SHP77 treated with DMSO at 0.1 percent for 48 hours (cell line): ENCODE data around the gene OR4D11.
"Not testable (repeated sequence)": the region's sequence is repeated elsewhere in the genome, so short reads cannot be mapped to it uniquely, and the experiment has no call there.

ENCODE experiments used
- DNase-seq: peaks from one replicate; lab custom pipeline; 2025; lab: John Stamatoyannopoulos, UW

Gene OR4D11

GRCh38 chr11:59503276-59503675 lies at the start of gene OR4D11:
Gene OR4D11, plus strand, starts transcription at chr11:59503576. Its CDS starts 0 bp downstream, at chr11:59503576.
- DNase-seq: no peak

- DNase-seq: no peak
These were observed 46.7 kb upstream of the OR4D11 start, which contains the start of gene OR4D6 for GRCh38 chr11:59456661-59457060. Gene OR4D6, plus strand, starts transcription at chr11:59456961. Its CDS starts 0 bp downstream, at chr11:59456961.

- DNase-seq: no peak
These were observed 43.5 kb upstream of the OR4D11 start for GRCh38 chr11:59459916-59460315.

DNA sequence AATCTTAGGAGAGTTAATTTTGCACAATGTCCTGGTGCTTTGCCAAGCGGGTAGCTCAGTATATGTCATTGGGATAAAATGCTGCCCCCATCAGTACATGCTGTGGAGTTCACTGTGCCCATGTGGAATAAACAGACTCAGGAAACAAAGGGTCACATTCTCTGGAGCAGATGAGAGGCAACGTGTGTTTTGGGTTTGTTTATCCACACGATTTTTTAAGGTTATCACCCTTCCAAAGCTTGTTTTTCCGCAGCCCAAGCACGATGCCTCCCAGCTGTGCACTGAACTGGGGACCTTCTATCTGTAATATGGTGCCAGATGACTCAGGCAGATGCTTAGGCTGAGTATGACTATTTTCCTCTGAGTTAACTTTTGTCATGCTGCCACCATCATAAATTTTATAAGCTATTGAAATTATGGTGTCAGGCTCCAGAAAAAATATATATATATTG lies 40.2 kb upstream of the OR4D11 start:
- DNase-seq: no peak

DNA sequence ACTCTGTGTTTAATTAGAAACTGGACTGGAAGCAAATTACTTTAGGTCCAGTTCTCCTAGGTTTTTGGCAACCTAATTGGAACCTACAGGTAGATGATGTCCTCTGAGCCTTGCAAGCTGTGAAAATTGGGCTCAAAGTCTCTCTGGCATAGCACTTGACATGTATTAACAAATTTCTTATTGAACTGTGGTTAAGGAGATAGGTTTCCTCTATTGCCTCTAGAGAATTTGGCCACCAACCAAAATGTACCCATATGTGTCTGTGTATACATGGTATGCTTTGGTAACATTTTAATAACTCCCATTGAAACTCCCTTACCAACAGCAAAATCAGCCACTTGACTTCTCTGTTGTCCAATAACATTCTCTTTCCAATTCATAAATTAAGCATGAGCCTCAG lies 30.4 kb upstream of the OR4D11 start, which contains the start of gene OR4D10:
Gene OR4D10 (plus strand): TSS at position 301 of the 400 bp plus-strand sequence. CDS start 4,115 bp downstream, outside the sequence.
- DNase-seq: no peak

DNA sequence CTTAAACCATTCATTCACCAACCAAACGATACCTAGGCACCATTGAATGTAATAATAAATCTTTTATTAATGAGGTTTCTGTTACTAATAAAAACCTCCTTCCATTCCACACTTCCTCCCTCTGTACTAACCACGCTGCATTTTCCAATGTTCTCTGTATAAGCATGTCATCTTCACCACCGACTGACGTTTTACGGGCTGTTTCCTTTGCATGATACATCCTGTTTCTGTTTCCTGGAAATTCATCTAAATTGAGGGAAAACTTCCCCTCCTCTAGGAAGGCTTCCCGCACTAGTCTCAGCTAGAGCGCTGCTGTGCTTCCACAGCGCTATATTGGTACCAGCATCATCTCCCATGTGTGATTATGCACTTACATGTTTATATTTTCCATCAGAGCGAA lies 28.2 kb upstream of the OR4D11 start:
- DNase-seq: no peak

DNA sequence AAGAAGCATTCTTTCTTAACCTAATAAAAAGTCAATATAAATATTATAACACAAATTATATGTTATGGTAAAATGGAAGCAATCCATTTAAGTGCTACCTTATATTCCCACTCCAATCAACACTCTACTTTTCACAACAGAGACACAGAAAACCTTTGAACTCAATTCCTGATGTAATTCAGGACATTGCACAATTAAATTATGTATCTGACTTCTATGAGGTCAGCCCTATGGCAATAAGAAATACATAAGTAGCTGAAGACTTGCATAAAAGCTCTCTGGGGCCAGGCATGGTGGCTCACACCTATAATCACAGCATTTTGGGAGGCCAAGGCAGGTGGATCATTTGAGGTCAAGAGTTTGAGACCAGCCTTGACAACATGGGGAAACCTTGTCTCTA lies 23.5 kb upstream of the OR4D11 start:
- no peak for DNase-seq

DNA sequence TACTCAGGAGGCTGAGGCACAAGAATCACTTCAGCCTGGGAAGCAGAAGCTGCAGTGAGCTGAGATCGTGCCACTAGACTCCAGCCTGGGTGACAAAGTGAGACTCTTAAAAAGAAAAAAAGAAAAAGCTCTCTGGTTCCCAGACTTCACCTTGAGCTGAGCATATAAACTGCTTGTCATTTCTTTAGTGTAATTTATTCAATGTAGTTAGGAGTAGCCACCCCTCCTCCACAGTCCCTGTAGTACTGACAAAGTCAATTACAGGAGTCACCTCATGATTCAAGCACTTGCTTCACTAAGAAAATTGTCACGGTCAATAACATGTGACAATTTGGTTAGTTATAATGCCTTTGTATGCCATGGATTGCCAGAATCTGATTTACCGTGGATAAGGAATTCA lies 23.0 kb upstream of the OR4D11 start:
- no peak for DNase-seq

DNA sequence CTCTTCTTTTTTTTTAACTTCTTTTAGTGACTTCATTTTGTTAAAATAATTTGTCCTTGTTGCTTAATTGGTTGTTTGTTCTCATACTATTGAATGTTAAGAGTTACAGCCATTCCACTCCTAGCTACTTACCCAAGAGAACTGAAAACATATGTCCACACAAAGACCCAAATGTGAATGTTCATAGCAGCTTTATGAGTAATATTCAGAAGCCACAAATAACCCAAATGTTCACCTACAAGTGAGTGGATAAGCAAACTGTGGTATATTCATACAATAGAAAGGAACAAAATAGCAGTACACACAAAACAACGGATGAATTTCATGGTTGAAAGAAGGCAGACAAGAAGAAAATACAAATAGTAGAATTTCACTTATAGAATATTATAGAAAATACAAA lies 1.4 kb upstream of the OR4D11 start:
- no peak for DNase-seq

- no peak for DNase-seq
These were observed 7.7 kb downstream of the OR4D11 start, which contains the start of gene OR4D9 for GRCh38 chr11:59510941-59511589. Gene OR4D9, plus strand, starts transcription at chr11:59511539. Its CDS starts 3,374 bp downstream, at chr11:59514913.

GRCh38 chr11:59511675-59512074 lies 8.3 kb downstream of the OR4D11 start:
- no peak for DNase-seq

GRCh38 chr11:59520139-59520538 lies 16.8 kb downstream of the OR4D11 start:
- not testable (repeated sequence) for DNase-seq

GRCh38 chr11:59520741-59521140 lies 17.4 kb downstream of the OR4D11 start:
- no peak for DNase-seq

DNA sequence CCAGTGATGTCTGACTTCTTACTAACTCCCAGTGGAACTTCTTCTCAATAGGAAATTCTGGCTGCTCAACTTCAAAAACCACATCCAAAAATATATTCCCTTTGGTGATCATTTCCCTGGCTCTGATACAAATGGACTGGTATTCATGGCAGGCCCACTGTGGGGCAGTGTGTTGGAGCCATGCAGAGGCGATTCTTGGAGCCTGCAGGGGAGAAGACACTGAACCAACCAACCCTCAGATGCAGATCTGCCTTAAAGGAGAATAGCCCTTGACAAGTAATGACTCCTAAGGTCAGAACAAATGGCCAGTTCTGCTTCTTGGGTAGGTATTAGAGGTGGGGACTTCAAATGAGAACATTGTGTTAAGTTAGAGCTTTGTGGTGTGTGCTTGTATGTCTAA lies 20.2 kb downstream of the OR4D11 start:
- DNase-seq: no peak

DNA sequence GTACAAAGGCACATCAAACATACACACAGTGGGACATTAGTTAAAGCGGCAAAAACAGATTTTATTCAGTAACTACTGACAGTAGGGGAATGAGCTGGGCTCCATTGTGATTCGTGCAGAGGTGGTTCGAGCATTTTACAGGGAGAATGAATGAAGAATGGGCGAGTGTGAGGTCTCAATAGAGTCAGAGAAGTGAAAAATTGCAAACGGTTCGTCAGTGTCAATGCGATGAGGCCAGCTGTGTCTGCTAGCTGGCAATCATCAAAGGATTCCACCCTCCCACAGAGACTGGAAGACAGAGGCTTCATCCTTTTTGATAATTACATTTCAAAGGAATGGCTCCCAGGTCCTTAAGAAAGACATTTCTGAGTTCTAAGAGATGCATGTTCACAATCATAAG lies 25.3 kb downstream of the OR4D11 start:
- no peak for DNase-seq

DNA sequence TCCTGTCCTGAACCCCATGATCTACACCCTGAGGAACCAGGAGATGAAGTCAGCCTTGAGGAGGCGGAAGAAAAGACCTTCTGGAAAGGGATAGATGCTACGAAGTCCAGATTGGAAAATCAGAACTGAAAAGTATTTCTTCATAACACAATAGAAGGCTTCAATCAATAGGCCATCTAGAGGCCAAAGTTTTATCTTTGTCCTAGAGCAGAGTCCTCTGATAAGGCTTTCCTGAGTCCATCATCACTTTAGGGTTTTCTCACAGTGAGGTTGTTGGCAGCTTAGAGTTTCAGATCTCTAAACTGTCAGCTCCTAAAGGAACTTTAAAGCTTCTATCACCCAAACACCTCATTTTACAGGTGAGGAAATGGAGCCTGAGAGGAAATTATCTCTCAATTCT lies 29.2 kb downstream of the OR4D11 start:
- DNase-seq: no peak

- no peak for DNase-seq
These were observed 31.3 kb downstream of the OR4D11 start for GRCh38 chr11:59534676-59535075.

- no peak for DNase-seq
These were observed 38.9 kb downstream of the OR4D11 start for GRCh38 chr11:59542142-59542810.

DNA sequence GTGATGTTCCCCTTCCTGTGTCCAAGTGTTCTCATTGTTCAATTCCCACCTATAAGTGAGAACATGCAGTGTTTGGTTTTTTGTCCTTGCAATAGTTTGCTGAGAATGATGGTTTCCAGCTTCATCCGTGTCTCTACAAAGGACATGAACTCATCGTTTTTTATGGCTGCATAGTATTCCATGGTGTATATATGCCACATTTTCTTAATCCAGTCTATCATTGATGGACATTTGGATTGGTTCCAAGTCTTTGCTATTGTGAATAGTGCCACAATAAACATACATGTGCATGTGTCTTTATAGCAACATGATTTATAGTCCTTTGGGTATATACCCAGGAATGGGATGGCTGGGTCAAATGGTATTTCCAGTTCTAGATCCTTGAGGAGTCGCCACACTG lies 40.3 kb downstream of the OR4D11 start:
- DNase-seq: not testable (repeated sequence)

- DNase-seq: no peak
These were observed 41.4 kb downstream of the OR4D11 start for GRCh38 chr11:59544869-59545178.

DNA sequence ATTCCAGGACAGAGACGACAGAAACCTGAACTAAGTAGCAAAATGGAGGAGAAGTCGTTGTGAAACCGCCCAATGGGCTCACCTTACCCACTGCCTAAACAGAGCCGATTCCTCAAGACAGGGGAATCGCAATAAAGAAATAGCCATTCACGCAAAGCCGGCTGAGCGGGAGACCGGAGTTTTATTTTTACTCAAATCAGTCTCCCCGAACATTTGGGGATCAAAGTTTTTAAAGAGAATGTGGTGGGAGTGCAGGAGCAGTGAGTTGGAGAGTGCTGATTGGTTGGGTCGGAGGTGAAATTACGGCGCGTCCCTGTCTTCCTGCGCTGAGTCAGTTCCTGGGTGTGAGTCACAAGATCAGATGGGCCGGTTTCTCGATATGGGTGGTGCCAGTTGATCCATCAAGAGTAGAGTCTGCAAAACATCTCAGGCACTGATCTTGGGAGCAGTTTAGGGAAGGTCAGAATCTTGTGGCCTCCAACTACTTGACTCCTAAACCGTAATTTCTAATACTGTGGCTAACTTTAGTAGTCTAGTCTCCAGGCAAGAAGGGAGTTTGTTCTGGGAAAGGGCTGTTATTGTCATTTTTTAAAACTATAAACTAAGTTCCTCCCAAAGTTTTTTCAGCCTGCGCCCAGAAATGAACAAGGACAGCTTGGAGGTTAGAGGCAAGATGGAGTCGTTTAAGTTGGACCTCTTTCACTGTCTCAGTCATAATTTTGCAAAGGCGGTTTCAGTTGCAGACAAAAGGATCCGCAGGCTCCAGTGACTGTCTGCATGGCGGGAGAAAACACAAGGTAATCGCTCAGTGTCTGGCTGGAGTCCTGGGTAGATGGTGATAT lies 42.0 kb downstream of the OR4D11 start:
- no peak for DNase-seq

DNA sequence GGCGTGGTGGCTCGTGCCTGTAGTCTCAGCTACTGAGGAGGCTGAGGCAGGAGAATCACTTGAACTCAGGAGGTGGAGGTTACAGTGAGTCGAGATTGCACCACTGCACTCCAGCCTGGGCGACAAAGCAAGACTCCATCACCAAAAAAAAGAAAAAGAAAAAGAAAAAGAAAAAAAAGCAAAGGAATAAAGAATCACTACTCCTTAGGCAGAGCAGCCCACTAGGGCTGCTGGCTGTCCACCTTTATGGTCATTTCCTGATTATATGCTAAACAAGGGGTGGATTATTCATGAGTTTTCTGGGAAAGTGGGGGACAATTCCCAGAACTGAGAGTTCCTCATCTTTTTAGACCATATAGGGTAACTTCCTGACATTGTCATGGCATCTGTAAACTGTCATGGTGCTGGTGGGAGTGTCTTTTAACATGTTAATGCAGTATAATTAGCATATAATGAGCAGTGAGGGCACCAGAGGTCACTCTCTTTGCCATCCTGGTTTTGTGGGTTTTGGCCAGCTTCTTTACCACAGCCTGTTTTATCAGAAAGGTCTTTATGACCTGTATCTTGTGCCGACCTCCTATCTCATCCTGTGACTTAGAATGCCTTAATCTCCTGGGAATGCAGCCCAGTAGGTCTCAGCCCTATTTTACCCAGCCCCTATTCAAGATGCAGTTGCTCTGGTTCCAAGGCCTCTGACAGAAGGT lies 44.4 kb downstream of the OR4D11 start:
- not testable (repeated sequence) for DNase-seq
